HepG2 (cell line): ENCODE results near the gene HMGN1. TPM values are rescaled to one million over a fixed set of nuclear protein-coding genes. Genes with fewer than 3 reads are reported as not detected.

ENCODE experiments used
- ATAC-seq: fragments of 200-7000 bp; cut with Tn5 transposase; 3 replicates; pipeline ENCODE4 v1.9.1; 2020; ENCODE audit warnings: mild to moderate bottlenecking, moderate library complexity
- BruUV-seq: library from RNA; stranded (reverse); fragments of 400-500 nt; replicated peaks from 2 replicates; lab custom pipeline; 2021; lab: Mats Ljungman, UMichigan
- CTCF ChIA-PET: fragments of 300-600 bp; formaldehyde crosslinking; extraction: SDS; loops from one replicate; lab custom pipeline; 2021; ENCODE audit warnings: low total read pairs, inconsistent platforms, low intra/inter-chr PET ratio; lab: Yijun Ruan, JAX
- POLR2A ChIA-PET: fragments of 350-600 bp; sonication (Branson Sonifier 250); formaldehyde crosslinking; loops from one replicate; lab custom pipeline; 2020; ENCODE audit warnings: antibody characterized with exemption, inconsistent platforms; lab: Yijun Ruan, JAX
- DNase-seq: peaks from one replicate; pipeline ENCODE4 v3.0.0-alpha.2; 2015; ENCODE audit warnings: low spot score
- FAIRE-seq: peaks from 3 replicates; lab custom pipeline; 2011; peaks lifted over from hg19 to GRCh38; lab: Jason Lieb, UNC
- H2AFZ ChIP-seq: one replicate; pipeline ENCODE4 v1.6.1; 2011; ENCODE audit warnings: low read length, inconsistent platforms
- H3K27ac ChIP-seq: fragments of 300-600 bp; 3 replicates; pipeline ENCODE4 v1.8.0; 2011; ENCODE audit warnings: mixed run types, mild to moderate bottlenecking, mixed read lengths, low read length, inconsistent platforms; ENCODE audit not compliant: insufficient read depth; ENCODE audit errors: extremely low read length
- H3K27me3 ChIP-seq, 2 experiments: fragments of 200-600 bp in 1 of 2; 2 replicates in 1 of 2; 3 replicates in 1 of 2; pipeline versions ENCODE4 v1.6.0 to v1.8.0; 2011; ENCODE audit warnings: low read length in 2 of 2, mild to moderate bottlenecking in 2 of 2, moderate library complexity in 2 of 2, inconsistent platforms in 1 of 2; ENCODE audit not compliant: insufficient read depth in 2 of 2, control insufficient read depth in 1 of 2
- H3K36me3 ChIP-seq, 2 experiments: fragments of 200-600 bp in 1 of 2; replicated peaks in 1 of 2; 2 replicates in 1 of 2; 3 replicates in 1 of 2; pipeline versions ENCODE4 v1.5.1 to v1.8.0; 2011; ENCODE audit warnings: low read length in 2 of 2, inconsistent platforms in 1 of 2; ENCODE audit not compliant: insufficient read depth in 2 of 2, control insufficient read depth in 1 of 2
- H3K4me1 ChIP-seq: 2 replicates; pipeline ENCODE4 v1.5.1; 2012; ENCODE audit warnings: low read length, inconsistent platforms; ENCODE audit not compliant: insufficient read depth
- H3K4me2 ChIP-seq: 2 replicates; pipeline ENCODE4 v1.6.0; 2011; ENCODE audit warnings: low read depth, low read length, inconsistent platforms
- H3K4me3 ChIP-seq, 3 experiments: fragments of 200-600 bp in 1 of 3; sonication (generic), shearing (Covaris generic) in 1 of 3; replicated peaks in 1 of 3; 2 replicates each; pipeline ENCODE4 v1.5.1; 2011 to 2016; ENCODE audit warnings: low read length in 3 of 3, inconsistent platforms in 2 of 3, low read depth in 2 of 3, mild to moderate bottlenecking in 2 of 3, control low read depth in 1 of 3, mixed read lengths in 1 of 3; ENCODE audit not compliant: insufficient read depth in 1 of 3
- H3K79me2 ChIP-seq: one replicate; pipeline ENCODE4 v1.6.1; 2011; ENCODE audit warnings: low read length, inconsistent platforms; ENCODE audit not compliant: insufficient read depth
- H3K9ac ChIP-seq: 2 replicates; pipeline ENCODE4 v1.6.0; 2011; ENCODE audit warnings: mild to moderate bottlenecking, low read depth, low read length, inconsistent platforms; ENCODE audit not compliant: insufficient read depth
- H3K9me3 ChIP-seq: 2 replicates; pipeline ENCODE4 v1.5.1; 2012; ENCODE audit warnings: mild to moderate bottlenecking, low read length
- H4K20me1 ChIP-seq: 2 replicates; pipeline ENCODE4 v1.6.0; 2011; ENCODE audit warnings: inconsistent platforms, mild to moderate bottlenecking, low read length, moderate library complexity; ENCODE audit not compliant: insufficient read depth
- AGO1 ChIP-seq: fragments of 200-400 bp; formaldehyde crosslinking; IDR thresholded peaks from 2 replicates; pipeline ENCODE4 v1.6.1; 2017; ENCODE audit warnings: mild to moderate bottlenecking, low read depth, low read length, moderate library complexity; ENCODE audit not compliant: poor library complexity, severe bottlenecking
- AGO2 ChIP-seq: fragments of 200-400 bp; formaldehyde crosslinking; optimal IDR thresholded peaks from 2 replicates; pipeline ENCODE3; 2017; ENCODE audit warnings: mild to moderate bottlenecking, low read depth, low read length, moderate library complexity
- AHDC1 ChIP-seq: sonication (generic); formaldehyde crosslinking; IDR thresholded peaks from 2 replicates; pipeline ENCODE4 v1.5.1; 2020; ENCODE audit warnings: mild to moderate bottlenecking, missing genetic modification reagents, borderline replicate concordance
- GZF1 ChIP-seq: sonication (generic); formaldehyde crosslinking; IDR thresholded peaks from 2 replicates; pipeline ENCODE4 v1.5.1; 2020; ENCODE audit warnings: mild to moderate bottlenecking, missing genetic modification reagents
- HMG20B ChIP-seq: conservative IDR thresholded peaks from 2 replicates; pipeline ENCODE4 v1.6.1; 2016; ENCODE audit warnings: missing genetic modification reagents, missing compliant biosample characterization
- PATZ1 ChIP-seq: sonication (generic); formaldehyde crosslinking; IDR thresholded peaks from 2 replicates; pipeline ENCODE4 v1.4.0; 2020; ENCODE audit warnings: missing genetic modification reagents
- PAWR ChIP-seq: sonication (generic); formaldehyde crosslinking; IDR thresholded peaks from 2 replicates; pipeline ENCODE4 v1.4.0; 2020; ENCODE audit warnings: missing genetic modification reagents, mild to moderate bottlenecking, borderline replicate concordance
- POLR2A ChIP-seq, 2 experiments: IDR thresholded peaks; 2 replicates each; pipeline ENCODE4 v1.6.1; 2011; ENCODE audit warnings: low read depth in 2 of 2, low read length in 2 of 2, mild to moderate bottlenecking in 1 of 2, moderate library complexity in 1 of 2; ENCODE audit not compliant: insufficient read depth in 1 of 2
- POLR2G ChIP-seq: fragments of 200-400 bp; formaldehyde crosslinking; IDR thresholded peaks from 2 replicates; pipeline ENCODE4 v1.6.1; 2018; ENCODE audit warnings: mild to moderate bottlenecking, low read depth, low read length, moderate library complexity
- REL ChIP-seq: sonication (generic); formaldehyde crosslinking; conservative IDR thresholded peaks from 2 replicates; pipeline ENCODE4 v1.8.0; 2022; ENCODE audit warnings: mild to moderate bottlenecking, missing genetic modification reagents, moderate library complexity
- TBX2 ChIP-seq: sonication (generic); formaldehyde crosslinking; IDR thresholded peaks from 2 replicates; pipeline ENCODE4 v1.5.0; 2020; ENCODE audit warnings: missing genetic modification reagents, mild to moderate bottlenecking, borderline replicate concordance
- TBX3 ChIP-seq: fragments of 450-650 bp; IDR thresholded peaks from 2 replicates; pipeline ENCODE4 v1.6.1; 2017; ENCODE audit warnings: antibody characterized with exemption, mild to moderate bottlenecking, inconsistent platforms, borderline replicate concordance
- TCF12 ChIP-seq, 2 experiments: fragments of 450-650 bp in 1 of 2; sonication (generic) in 1 of 2; formaldehyde crosslinking in 1 of 2; IDR thresholded peaks; 2 replicates each; pipeline versions ENCODE4 v1.6.1 to v1.8.0; 2017 to 2022; ENCODE audit warnings: antibody characterized with exemption in 1 of 2, mild to moderate bottlenecking in 1 of 2, missing genetic modification reagents in 1 of 2, moderate library complexity in 1 of 2
- ZNF441 ChIP-seq: sonication (generic); formaldehyde crosslinking; IDR thresholded peaks from 2 replicates; pipeline ENCODE4 v1.7.0; 2021; ENCODE audit warnings: missing genetic modification reagents, borderline replicate concordance
- ZSCAN30 ChIP-seq: sonication (generic); formaldehyde crosslinking; IDR thresholded peaks from 2 replicates; pipeline ENCODE4 v1.5.0; 2020; ENCODE audit warnings: mild to moderate bottlenecking, missing genetic modification reagents
- WGBS: methylation state at CpG from one replicate; pipeline ENCODE4 v1.1.6; 2017; ENCODE audit warnings: low lambda C conversion rate; 5-methylcytosine and 5-hydroxymethylcytosine counted together
- in situ Hi-C: cut with HindIII; loops from 2 replicates; pipeline ENCODE4 v1.10.0; 2017; ENCODE audit warnings: low pct_unique_long_range_greater_than_20kb; ENCODE audit not compliant: extremely low pct_ligation_motif_present
- intact Hi-C: fragments of 100-400 bp; cut with micrococcal nuclease; formaldehyde crosslinking; loops from one replicate; pipeline ENCODE4 v1.10.0; 2022; ENCODE audit not compliant: unreplicated experiment
- polyA plus RNA-seq, 8 experiments: library from polyadenylated mRNA; depleted of rRNA in 3 of 8; stranded (reverse) in 7 of 8; unstranded in 1 of 8; fragments of >200 nt; fragmentation: Illumina TruSeq in 4 of 8; extraction: Trizol in 4 of 8; gene quantifications; 2 replicates each; pipeline versions ENCODE4 v1.2.1 to v1.2.3, GENCODE V29; 2011 to 2016; ENCODE audit warnings: low read depth in 4 of 8, missing spikeins in 1 of 8, mixed read lengths in 1 of 8; ENCODE audit not compliant: insufficient read depth in 1 of 8
- total RNA-seq, 5 experiments: library from RNA; depleted of rRNA; stranded (reverse); fragments of >200 nt; fragmentation: Illumina TruSeq; extraction: Trizol; gene quantifications; 2 replicates each; pipeline ENCODE4 v1.2.3, GENCODE V29; 2016; ENCODE audit warnings: low read depth in 1 of 5

Gene HMGN1
- total and polyA plus RNA-seq, 2 of the 13 experiments (the other 11 are each of a cell fraction or from before 2014, with no cell fraction given) = 104 to 286 TPM

- TF ChIP-seq AHDC1 = no peak
- TF ChIP-seq ZSCAN30 = no peak
- no peak for TF ChIP-seq GZF1
- TF ChIP-seq HMG20B (CRISPR knock-in tag) = no peak
- TF ChIP-seq TBX2 (CRISPR knock-in tag) = no peak
Observed at GRCh38 chr21:39386899-39387298, 38.0 kb upstream of the HMGN1 start (continued).

GRCh38 chr21:39386194-39386593, 37.3 kb upstream of the HMGN1 start:
- peaks cover 3 to 7% of the 10 kb centered on the region in 2 experiments; a peak in 4 of 5 replicates for H3K36me3 ChIP-seq
- FAIRE-seq (no peak), ATAC-seq (peak; percentile 23), DNase-seq (peak; percentile 75)
- H3K4me3 ChIP-seq = peak overlapping the region in 2 of 3 experiments; percentile 26 to 70; a peak in 5 of 6 replicates
- no peaks in the 10 kb centered on the region; a peak in 1 of 5 replicates for H3K27me3 ChIP-seq
- peaks cover 13% of the 10 kb centered on the region; the same call in 1 of the 2 replicates for H4K20me1 ChIP-seq
- peaks cover 46% of the 10 kb centered on the region for H3K4me1 ChIP-seq
- no peaks in the 10 kb centered on the region for H3K9me3 ChIP-seq
- peak overlapping the region; percentile 88 for H3K9ac ChIP-seq
- intact Hi-C loops = loop anchor here (5.0 kb wide), 1 partner anchor 56 kb away; no protein-coding TSS in a partner anchor
- H2AFZ ChIP-seq = no peak overlapping the region
- peak overlapping the region; percentile 98 for H3K4me2 ChIP-seq
- POLR2A ChIA-PET = interaction anchor here (0.9 to 3.7 kb wide), 10 partner anchors 9 to 1940 kb away, joined by 3 to 47 read pairs (median 5); partner anchors contain the start of genes BRWD1, HMGN1, LCA5L and PSMG1
- CTCF ChIA-PET = no interaction called here
- peak overlapping the region; percentile 99 for H3K27ac ChIP-seq
- 44% methylated on average over 4 of the region's 13 CpGs for WGBS
- in situ Hi-C loops = loop anchor here (5.0 kb wide), 1 partner anchor 39 kb away; the partner anchor contains the start of gene HMGN1
- H3K79me2 ChIP-seq = peaks cover 50% of the 10 kb centered on the region
- BruUV-seq = TSS peak; percentile 64
- no peak for TF ChIP-seq TBX3
- TF ChIP-seq ZNF441 = 0 out of 2 replicates have a peak, but pooled peaks have one; percentile 1
- TF ChIP-seq TCF12 (IDR thresholded peaks at IDR 0.05) = no peak
- TF ChIP-seq TCF12 (CRISPR knock-in tag; IDR thresholded peaks at IDR 0.05) = no peak
- TF ChIP-seq AGO1 = peak; percentile 3
- 0 out of 2 replicates have a peak, but pooled peaks have one; percentile 21 for TF ChIP-seq PAWR (CRISPR knock-in tag)
- peak; percentile 48 for TF ChIP-seq POLR2G
- TF ChIP-seq AGO2 = peak; percentile 63
- peak; percentile 29; the same call in 1 of the 2 replicates for TF ChIP-seq PATZ1 (CRISPR knock-in tag)
- TF ChIP-seq REL (CRISPR knock-in tag) = 0 out of 2 replicates have a peak, but pooled peaks have one; percentile 27
- TF ChIP-seq POLR2A (IDR thresholded peaks at IDR 0.05; ENCODE audit: insufficient read depth in 1 of 2, low read depth in 2 of 2, low read length in 2 of 2) = peak in 1 of 2 experiments; percentile 38; a peak in 1 of 4 replicates
